Measurements from ENCODE around the gene ARID3B. TPM values are rescaled to one million over a fixed set of nuclear protein-coding genes. Genes with fewer than 3 reads are reported as not detected.
A peak's percentile ranks its signal among the peaks of the same experiment; 100 is the strongest.

Gene ARID3B
- total and polyA plus RNA-seq, 2 of the 13 experiments (the other 11 are each of a cell fraction or from before 2014, with no cell fraction given) = 5.3 to 12.8 TPM

GRCh38 chr15:74603789-74604705 lies 63.0 kb downstream of the ARID3B start (continued):
- no peak for TF ChIP-seq SOX13 (IDR thresholded peaks at IDR 0.05)
- TF ChIP-seq SOX13 (CRISPR knock-in tag; conservative IDR thresholded peaks at IDR 0.05 in 1 of 2, IDR thresholded peaks at IDR 0.05 in 1 of 2) = no peak
- TF ChIP-seq HNRNPL (IDR thresholded peaks at IDR 0.05; ENCODE audit: low read depth, low read length) = 0 out of 2 replicates have a peak, but pooled peaks have one; percentile 54
- peak; percentile 70; the same call in 1 of the 2 replicates for TF ChIP-seq HIC2 (CRISPR knock-in tag; IDR thresholded peaks at IDR 0.05; ENCODE audit: low read depth)
- TF ChIP-seq MEIS1 (CRISPR knock-in tag; IDR thresholded peaks at IDR 0.05; ENCODE audit: borderline replicate concordance) = no peak
- TF ChIP-seq ZNF142 (CRISPR knock-in tag; IDR thresholded peaks at IDR 0.05) = no peak
- no peak for TF ChIP-seq ZNF234 (CRISPR knock-in tag; conservative IDR thresholded peaks at IDR 0.05)
- TF ChIP-seq, protein P1, sequence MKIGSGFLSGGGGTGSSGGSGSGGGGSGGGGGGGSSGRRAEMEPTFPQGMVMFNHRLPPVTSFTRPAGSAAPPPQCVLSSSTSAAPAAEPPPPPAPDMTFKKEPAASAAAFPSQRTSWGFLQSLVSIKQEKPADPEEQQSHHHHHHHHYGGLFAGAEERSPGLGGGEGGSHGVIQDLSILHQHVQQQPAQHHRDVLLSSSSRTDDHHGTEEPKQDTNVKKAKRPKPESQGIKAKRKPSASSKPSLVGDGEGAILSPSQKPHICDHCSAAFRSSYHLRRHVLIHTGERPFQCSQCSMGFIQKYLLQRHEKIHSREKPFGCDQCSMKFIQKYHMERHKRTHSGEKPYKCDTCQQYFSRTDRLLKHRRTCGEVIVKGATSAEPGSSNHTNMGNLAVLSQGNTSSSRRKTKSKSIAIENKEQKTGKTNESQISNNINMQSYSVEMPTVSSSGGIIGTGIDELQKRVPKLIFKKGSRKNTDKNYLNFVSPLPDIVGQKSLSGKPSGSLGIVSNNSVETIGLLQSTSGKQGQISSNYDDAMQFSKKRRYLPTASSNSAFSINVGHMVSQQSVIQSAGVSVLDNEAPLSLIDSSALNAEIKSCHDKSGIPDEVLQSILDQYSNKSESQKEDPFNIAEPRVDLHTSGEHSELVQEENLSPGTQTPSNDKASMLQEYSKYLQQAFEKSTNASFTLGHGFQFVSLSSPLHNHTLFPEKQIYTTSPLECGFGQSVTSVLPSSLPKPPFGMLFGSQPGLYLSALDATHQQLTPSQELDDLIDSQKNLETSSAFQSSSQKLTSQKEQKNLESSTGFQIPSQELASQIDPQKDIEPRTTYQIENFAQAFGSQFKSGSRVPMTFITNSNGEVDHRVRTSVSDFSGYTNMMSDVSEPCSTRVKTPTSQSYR (CRISPR knock-in tag; IDR thresholded peaks at IDR 0.05; ENCODE audit: borderline replicate concordance) = no peak
- TF ChIP-seq ZNF629 (CRISPR knock-in tag; conservative IDR thresholded peaks at IDR 0.05) = 0 out of 2 replicates have a peak, but pooled peaks have one; percentile 14
- TF ChIP-seq, protein P2, sequence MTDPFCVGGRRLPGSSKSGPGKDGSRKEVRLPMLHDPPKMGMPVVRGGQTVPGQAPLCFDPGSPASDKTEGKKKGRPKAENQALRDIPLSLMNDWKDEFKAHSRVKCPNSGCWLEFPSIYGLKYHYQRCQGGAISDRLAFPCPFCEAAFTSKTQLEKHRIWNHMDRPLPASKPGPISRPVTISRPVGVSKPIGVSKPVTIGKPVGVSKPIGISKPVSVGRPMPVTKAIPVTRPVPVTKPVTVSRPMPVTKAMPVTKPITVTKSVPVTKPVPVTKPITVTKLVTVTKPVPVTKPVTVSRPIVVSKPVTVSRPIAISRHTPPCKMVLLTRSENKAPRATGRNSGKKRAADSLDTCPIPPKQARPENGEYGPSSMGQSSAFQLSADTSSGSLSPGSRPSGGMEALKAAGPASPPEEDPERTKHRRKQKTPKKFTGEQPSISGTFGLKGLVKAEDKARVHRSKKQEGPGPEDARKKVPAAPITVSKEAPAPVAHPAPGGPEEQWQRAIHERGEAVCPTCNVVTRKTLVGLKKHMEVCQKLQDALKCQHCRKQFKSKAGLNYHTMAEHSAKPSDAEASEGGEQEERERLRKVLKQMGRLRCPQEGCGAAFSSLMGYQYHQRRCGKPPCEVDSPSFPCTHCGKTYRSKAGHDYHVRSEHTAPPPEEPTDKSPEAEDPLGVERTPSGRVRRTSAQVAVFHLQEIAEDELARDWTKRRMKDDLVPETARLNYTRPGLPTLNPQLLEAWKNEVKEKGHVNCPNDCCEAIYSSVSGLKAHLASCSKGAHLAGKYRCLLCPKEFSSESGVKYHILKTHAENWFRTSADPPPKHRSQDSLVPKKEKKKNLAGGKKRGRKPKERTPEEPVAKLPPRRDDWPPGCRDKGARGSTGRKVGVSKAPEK (CRISPR knock-in tag; IDR thresholded peaks at IDR 0.05; ENCODE audit: borderline replicate concordance) = no peak
- no peak for TF ChIP-seq YEATS4 (CRISPR knock-in tag; IDR thresholded peaks at IDR 0.05; ENCODE audit: borderline replicate concordance)

All from HepG2 (cell line).